ENCODE measurements around the gene TMEM240.
"Not testable (repeated sequence)": the region's sequence is repeated elsewhere in the genome, so short reads cannot be mapped to it uniquely, and the experiment has no call there.

- not testable (repeated sequence) for TF ChIP-seq CTCF (conservative IDR thresholded peaks at IDR 0.05; ENCODE audit: low read depth, low read length); EZH2 (IDR thresholded peaks at IDR 0.05; ENCODE audit: low read length, unreplicated experiment); EZH2phosphoT487 (IDR thresholded peaks at IDR 0.05; ENCODE audit: borderline replicate concordance, low read length)
These were observed 21.8 kb downstream of the TMEM240 start for GRCh38 chr1:1518621-1519007.

Data from PC-3 (cell line).